Purkinje cell (primary cell): ENCODE measurements around the gene HELZ2. TPM values are rescaled to one million over a fixed set of nuclear protein-coding genes. Genes with fewer than 3 reads are reported as not detected.

Experiments
- polyA plus RNA-seq: library from polyadenylated mRNA; unstranded; fragments of >200 nt; fragmentation: Nextera tagmentation; gene quantifications from 2 replicates; pipeline ENCODE4 v1.2.1, GENCODE V29; 2014

Gene HELZ2
- polyA plus RNA-seq, result not detected in 2 replicates

GRCh38 chr20:63574156-63574828, at the start of gene HELZ2:
HELZ2 (minus strand) TSS chr20:63574239; CDS start chr20:63572385, 1,854 bp downstream.

GRCh38 chr20:63553933-63554290, 20.1 kb downstream of the HELZ2 start, which contains the start of gene FNDC11:
FNDC11 (plus strand) TSS chr20:63554159; CDS start chr20:63555664, 1,505 bp downstream.

GRCh38 chr20:63547725-63548480, 26.1 kb downstream of the HELZ2 start, which contains the start of gene SRMS:
SRMS (minus strand) TSS chr20:63547749; CDS start chr20:63547463, 286 bp downstream.

GRCh38 chr20:63536997-63537524, 37.0 kb downstream of the HELZ2 start, which contains the start of gene PTK6:
PTK6 (minus strand) TSS chr20:63537376; CDS start chr20:63537314, 62 bp downstream.

Other genes starting within 250 kb of the HELZ2 start
- 2.4 and 2.5 TPM in 2 replicates for gene CHRNA4, start 212.9 kb downstream of the HELZ2 start, polyA plus RNA-seq
- 8.7 and 11.4 TPM in 2 replicates for gene KCNQ2, start 101.6 kb downstream of the HELZ2 start, polyA plus RNA-seq
- gene EEF1A2, start 75.2 kb downstream of the HELZ2 start, polyA plus RNA-seq, result 13.6 and 15.1 TPM in 2 replicates
- 2.1 and 3.0 TPM in 2 replicates for gene PPDPF, start 53.5 kb downstream of the HELZ2 start, polyA plus RNA-seq
- gene PTK6, start 36.9 kb downstream of the HELZ2 start, polyA plus RNA-seq, result not detected in 2 replicates
- not detected in 2 replicates for gene SRMS, start 26.5 kb downstream of the HELZ2 start, polyA plus RNA-seq
- gene FNDC11, start 20.1 kb downstream of the HELZ2 start, polyA plus RNA-seq, result not detected in 2 replicates
- 0.35 and 1.3 TPM in 2 replicates for gene GMEB2, start 52.9 kb upstream of the HELZ2 start, polyA plus RNA-seq
- 30.7 and 32.0 TPM in 2 replicates for gene STMN3, start 79.2 kb upstream of the HELZ2 start, polyA plus RNA-seq
- 0.21 TPM in 1 of 2 replicates, not detected in the other for gene RTEL1, start 84.1 kb upstream of the HELZ2 start, polyA plus RNA-seq
- gene TNFRSF6B, start 122.4 kb upstream of the HELZ2 start, polyA plus RNA-seq, result not detected in 2 replicates
- 1.7 and 5.3 TPM in 2 replicates for gene ARFRP1, start 133.7 kb upstream of the HELZ2 start, polyA plus RNA-seq
- 0.38 and 0.73 TPM in 2 replicates for gene ZGPAT, start 133.8 kb upstream of the HELZ2 start, polyA plus RNA-seq
- not detected in 2 replicates for gene LIME1, start 162.4 kb upstream of the HELZ2 start, polyA plus RNA-seq
- 0.93 TPM in 1 of 2 replicates, not detected in the other for gene SLC2A4RG, start 165.5 kb upstream of the HELZ2 start, polyA plus RNA-seq